HG02970 (cell line): ENCODE measurements around the gene CDC27.
"Not testable (repeated sequence)": the region's sequence is repeated elsewhere in the genome, so short reads cannot be mapped to it uniquely, and the experiment has no call there.

Experiments
- ATAC-seq: cut with Tn5 transposase; IDR thresholded peaks from one replicate; pipeline ENCODE4 v1.9.1; 2021; ENCODE audit warnings: mild to moderate bottlenecking, moderate library complexity, moderate number of reproducible peaks; ENCODE audit not compliant: unreplicated experiment, low FRiP score

Gene CDC27

GRCh38 chr17:47199627-47200324 lies 10.7 kb upstream of the CDC27 start:
- ATAC-seq, result no peak

GRCh38 chr17:47197821-47198220 lies 8.7 kb upstream of the CDC27 start:
- no peak for ATAC-seq

DNA sequence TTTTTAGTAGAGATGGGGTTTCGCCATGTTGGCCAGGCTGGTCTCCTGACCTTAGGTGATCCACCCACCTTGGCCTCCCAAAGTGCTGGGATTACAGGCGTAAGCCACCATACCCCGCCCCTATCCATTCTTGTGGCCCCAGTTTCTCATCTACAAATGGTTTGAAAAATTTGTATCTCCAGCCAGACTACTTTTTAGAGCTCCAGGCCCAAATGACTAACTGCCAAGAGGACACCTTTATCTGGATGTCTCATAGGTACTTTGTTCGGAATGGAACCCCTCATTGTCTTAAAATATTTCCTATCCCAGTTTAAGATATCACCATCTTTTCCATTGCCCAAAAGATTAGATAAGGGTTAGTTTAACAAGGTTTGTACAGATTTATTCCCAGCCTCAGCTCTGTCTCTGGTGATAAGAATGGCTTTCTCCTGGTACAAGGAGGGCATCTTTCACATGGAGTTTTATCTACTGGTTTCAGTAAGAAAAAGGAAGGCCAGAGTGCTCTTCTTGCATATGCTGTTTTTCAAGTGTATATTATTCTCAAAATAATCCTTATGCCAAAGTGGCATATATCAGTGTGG lies 4.9 kb upstream of the CDC27 start:
- no peak for ATAC-seq

DNA sequence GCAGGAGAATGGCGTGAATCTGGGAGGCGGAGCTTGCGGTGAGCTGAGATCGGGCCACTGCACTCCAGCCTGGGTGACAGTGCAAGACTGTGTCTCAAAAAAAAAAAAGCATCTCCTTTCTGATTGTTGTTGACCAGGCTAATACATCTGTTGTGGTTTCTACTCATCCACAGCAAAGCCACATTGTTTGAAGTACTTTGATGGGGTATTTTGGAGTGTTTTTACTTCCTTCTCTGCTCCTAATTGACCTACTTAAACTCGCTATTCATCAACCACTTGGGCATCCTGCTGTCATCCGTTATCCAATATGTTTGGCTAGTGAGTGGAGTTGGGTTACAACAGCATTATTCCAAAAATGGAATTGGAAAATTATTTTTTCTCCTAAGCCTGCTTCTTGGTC lies 3.5 kb upstream of the CDC27 start:
- ATAC-seq, result no peak

GRCh38 chr17:47190770-47191169 lies 1.7 kb upstream of the CDC27 start:
- ATAC-seq, result no peak

GRCh38 chr17:47190243-47190642 lies 1.1 kb upstream of the CDC27 start:
- no peak for ATAC-seq

- ATAC-seq, result no peak
Observed at GRCh38 chr17:47189732-47190237, 690 bp upstream of the CDC27 start.

- ATAC-seq, result no peak
Observed at GRCh38 chr17:47188271-47188875, 722 bp downstream of the CDC27 start.

DNA sequence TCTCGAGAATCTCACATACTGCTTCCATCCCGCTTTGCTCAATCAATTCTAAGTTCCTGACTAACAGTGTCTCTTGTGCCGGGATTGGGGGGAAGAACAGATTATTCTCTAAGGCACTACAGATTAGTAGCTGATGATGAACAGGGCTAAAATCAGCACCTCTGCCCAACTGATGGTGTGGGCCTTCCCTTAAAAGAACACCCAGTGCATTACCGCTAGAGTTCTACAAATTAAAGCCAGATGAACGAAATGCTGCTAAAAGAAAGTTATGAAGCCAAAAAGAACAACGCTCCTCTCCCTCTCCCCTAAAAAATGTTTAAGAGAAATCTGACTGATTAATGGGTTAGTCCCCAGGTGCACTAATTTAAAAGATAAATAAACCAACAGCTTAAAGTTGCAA lies 4.4 kb downstream of the CDC27 start:
- ATAC-seq, result no peak

DNA sequence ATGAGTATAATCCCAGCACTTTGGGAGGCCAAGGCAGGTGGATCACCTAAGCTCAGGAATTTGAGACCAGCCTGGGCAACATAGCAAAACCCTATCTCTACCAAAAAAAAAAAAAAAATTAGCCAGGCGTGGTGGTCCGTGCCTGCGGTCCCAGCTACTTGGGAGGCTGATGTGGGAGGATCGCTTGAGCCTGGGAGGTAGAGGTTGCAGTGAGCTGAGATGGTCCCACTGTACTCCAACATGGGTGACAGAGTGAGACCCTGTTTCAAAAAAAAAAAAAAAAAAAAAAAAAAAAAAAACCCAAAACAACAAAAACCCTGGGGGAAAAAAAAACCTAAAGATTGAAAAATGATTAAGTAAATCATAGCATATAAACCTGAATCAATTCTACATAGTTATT lies 8.1 kb downstream of the CDC27 start:
- ATAC-seq, result not testable (repeated sequence)

DNA sequence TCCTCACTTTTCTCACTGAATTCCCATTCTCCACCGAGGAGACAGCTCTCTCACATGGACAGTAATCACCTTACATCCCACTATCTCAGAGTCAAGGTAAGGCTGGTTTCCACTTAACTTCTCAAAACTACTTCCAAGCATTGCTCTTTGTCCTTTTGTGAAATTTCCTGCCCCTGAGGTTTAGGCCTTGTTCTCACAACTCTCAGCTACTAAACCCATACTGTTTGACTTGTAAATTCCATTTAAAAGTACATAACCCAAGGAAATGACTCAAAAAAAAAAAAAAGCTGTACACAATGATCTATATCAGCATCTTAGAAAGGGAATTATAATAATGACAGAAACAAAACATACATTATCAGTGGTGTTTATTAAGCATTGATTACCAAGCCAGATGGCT lies 8.8 kb downstream of the CDC27 start:
- ATAC-seq, result no peak

- no peak for ATAC-seq
Observed at GRCh38 chr17:47179141-47179540, 10.0 kb downstream of the CDC27 start.

DNA sequence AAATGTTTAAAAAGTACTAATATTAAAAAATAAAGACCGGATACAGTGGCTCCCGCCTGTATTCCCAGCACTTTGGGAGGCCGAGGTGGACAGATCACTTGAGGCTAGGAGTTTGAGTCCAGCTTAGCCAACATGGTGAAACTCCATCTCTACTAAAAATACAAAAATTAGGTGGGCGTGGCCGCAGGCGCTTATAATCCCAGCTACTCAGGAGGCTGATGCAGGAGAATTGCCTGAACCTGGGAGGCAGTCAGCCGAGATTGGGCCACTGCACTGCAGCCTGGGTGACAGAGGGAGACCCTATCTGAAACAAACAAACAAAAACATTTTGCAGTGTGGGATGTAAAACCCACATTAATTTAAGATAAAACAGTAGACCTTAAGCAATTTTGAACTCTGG lies 11.8 kb downstream of the CDC27 start:
- ATAC-seq, result no peak

DNA sequence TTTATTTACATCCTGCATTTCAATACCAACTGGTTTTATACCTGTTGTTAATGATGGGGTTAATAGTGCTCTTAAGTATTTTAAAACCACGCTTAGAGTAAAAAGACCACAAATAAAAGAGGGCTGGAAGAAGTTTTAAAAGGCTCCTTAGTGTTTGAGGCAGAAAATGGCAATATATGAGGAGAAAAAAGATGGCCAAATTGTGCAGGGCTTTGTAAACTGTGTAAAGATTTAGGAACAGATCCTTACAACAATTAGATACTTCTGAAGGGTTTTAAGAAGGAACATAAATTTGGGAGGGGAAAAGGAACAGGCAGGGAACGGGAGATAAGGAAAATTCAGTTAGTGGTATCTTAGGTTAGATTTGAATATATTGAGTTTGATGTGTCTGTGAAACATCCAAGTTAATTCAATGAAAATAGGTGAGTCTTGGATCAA lies 12.7 kb downstream of the CDC27 start:
- no peak for ATAC-seq

- not testable (repeated sequence) for ATAC-seq
Observed at GRCh38 chr17:47174823-47175222, 14.3 kb downstream of the CDC27 start.

DNA sequence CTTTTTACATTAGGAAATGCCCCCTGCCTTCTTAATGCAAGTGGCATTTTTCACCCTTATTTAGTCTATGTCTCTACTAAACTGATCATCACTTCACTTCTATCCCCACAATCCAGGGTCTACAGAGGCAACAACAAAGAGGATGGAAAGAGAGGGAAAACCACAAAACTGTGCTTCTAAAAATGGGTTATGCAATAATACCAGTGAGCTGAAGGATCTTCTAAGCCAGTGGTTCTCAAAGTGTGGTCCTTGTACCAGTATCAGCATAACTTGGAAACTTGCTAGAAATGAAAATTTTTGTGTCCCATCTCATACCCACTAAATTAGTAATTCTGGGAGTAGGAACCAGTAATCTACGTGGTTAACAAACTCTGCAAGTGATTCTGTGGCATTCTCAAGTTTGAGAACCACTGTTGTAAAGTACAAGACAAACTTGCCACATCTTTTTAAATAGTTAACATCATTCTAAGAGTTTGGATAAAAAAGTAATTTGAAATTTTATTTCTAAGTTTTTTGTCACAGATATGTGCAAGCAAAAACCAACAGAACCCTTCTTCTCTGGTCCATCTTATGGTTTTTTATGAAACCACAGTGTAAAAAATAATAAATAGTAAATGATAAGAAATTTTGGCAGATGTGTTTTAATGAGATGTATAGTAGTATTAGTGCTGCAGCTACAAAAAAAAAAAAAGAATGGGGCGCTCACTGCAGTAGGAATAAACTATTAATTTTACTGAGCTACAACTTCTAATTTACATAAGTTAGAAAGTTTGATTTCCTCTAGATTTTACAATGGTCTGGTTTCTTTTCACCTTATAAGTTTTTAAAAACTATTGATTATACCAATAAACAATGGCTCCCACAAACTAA lies 16.2 kb downstream of the CDC27 start:
- ATAC-seq, result no peak

DNA sequence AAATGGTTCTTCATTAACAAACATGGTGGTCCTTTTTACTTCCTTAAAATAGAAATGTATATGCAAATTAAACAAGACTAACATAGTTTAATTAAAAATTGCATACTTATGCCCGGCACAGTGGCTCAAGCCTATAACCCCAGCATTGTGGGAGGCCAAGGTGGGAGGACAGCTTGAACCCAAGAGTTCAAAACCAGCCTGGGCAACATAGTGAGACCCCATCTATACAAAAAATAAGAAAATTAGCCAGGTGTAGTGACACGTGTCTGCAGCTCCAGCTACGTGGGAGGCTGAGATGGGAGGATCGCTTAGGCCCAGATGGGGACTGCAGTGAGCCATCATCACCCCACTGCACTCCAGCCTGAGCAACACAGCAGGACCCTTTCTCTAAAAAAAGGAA lies 18.4 kb downstream of the CDC27 start:
- ATAC-seq, result no peak

DNA sequence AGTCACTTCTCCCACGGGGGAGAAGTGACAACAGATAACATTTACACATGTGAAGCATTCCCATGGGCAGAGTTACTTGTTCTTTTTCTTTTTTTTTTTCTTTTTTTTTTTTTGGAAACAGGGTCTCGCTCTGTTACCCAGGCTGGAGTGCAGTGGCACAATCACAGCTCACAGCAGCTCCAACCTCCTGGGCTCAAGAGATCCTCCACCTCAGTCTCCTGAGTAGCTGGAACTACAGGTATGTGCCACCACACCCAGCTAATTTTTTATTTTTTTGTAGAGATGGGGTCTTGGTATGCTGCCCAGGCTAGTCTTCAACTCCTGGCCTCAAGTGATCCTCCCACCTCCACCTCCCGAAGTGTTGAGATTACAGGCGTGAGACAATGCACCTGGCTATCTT lies 20.2 kb downstream of the CDC27 start:
- not testable (repeated sequence) for ATAC-seq

DNA sequence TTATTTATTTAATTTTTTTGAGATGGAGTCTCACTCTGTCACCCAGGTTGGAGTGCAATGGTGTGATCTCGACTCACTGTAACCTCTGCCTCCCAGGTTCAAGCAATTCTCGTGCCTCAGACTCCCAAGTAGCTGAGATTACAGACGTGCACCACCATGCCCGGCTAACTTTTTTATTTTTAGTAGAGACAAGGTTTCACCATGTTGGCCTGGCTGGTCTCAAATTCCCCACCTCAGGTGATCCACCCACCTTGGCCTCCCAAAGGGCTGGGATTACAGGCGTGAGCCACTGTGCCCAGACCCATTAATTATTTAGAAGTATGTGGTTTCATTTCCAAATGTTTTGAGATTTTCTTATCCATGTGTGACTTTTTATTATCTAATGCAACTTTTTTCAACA lies 22.2 kb downstream of the CDC27 start:
- ATAC-seq, result not testable (repeated sequence)

GRCh38 chr17:47165137-47165536 lies 24.0 kb downstream of the CDC27 start:
- ATAC-seq, result no peak

- no peak for ATAC-seq
Observed at GRCh38 chr17:47164263-47164662, 24.8 kb downstream of the CDC27 start.
